Sigmoid colon (tissue), 4 donors: ENCODE results near the gene C19orf73.

Experiments used
- CTCF ChIP-seq, 4 experiments: fragments of 450-650 bp in 3 of 4; fragments of 200-600 bp in 1 of 4; IDR thresholded peaks; one replicate each; pipeline ENCODE4 v1.5.1; 2016 to 2019; ENCODE audit warnings: antibody characterized with exemption in 4 of 4, mild to moderate bottlenecking in 3 of 4, moderate library complexity in 2 of 4
- EP300 ChIP-seq, 4 donors: sonication (generic); formaldehyde crosslinking; IDR thresholded peaks; one replicate each; pipeline ENCODE4 v1.6.1; 2017; ENCODE audit warnings: antibody characterized with exemption in 4 of 4
- POLR2A ChIP-seq, 2 donors: fragments of 450-650 bp; IDR thresholded peaks; one replicate each; pipeline ENCODE4 v1.6.1; 2016; ENCODE audit warnings: antibody characterized with exemption in 2 of 2, mild to moderate bottlenecking in 2 of 2, moderate library complexity in 2 of 2

- TF ChIP-seq POLR2A (IDR thresholded peaks at IDR 0.05) (no peak), CTCF (IDR thresholded peaks at IDR 0.05) (no peak), EP300 (IDR thresholded peaks at IDR 0.05) (no peak)
Measured at GRCh38 chr19:49125025-49125731, 6.2 kb upstream of the C19orf73 start.
